GM12878 (cell line): ENCODE data around the gene LAMA2.

Experiments
- FOXM1 ChIP-seq: IDR thresholded peaks from 2 replicates; pipeline ENCODE4 v1.6.1; 2012; ENCODE audit warnings: low read depth, mild to moderate bottlenecking, inconsistent platforms, low read length, moderate library complexity
- YY1 ChIP-seq: IDR thresholded peaks from 2 replicates; pipeline ENCODE4 v1.6.1; 2011; ENCODE audit warnings: low read depth, mild to moderate bottlenecking, low read length

DNA sequence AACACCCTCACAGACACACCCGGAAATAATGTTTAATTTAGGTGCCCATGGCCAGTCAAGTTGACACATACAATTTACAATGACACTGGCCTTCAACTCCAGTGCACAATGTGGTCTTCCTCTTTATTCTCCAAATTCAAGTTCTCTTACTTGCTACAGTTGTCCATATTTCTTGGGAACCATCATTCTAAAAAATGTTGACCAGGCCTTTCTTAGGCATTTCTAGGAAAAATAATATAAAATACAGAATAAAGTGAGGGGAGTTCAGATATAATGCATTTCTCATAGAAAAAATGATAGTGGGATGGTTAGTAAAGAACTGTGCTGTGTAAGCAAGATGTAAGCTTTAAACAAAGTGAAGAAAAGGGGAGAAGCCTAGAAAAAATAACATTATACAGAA is 528.2 kb downstream of the LAMA2 start:
- TF ChIP-seq YY1 (no peak), FOXM1 (no peak)
